ENCODE results near the gene CCDC40. TPM values are rescaled to one million over a fixed set of nuclear protein-coding genes. Genes with fewer than 3 reads are reported as not detected.

The CCDC40 gene
- total and polyA plus RNA-seq, 9 of the 15 experiments (the other 6 are each of a cell fraction or from before 2014, with no cell fraction given) = 0.07 to 0.33 TPM; not detected in 7

GRCh38 chr17:80010283-80010858, 26.1 kb upstream of the CCDC40 start:
- H3K4me1 ChIP-seq (replicated peaks in 1 of 2; ENCODE audit: control insufficient read depth in 2 of 2, insufficient read depth in 2 of 2, low read length in 2 of 2) = peaks cover 0 to 38% of the 10 kb centered on the region in 2 experiments; a peak in 2 of 5 replicates
- no peaks in the 10 kb centered on the region for H3K36me3 ChIP-seq (ENCODE audit: control insufficient read depth, insufficient read depth, low read length)
- H4K20me1 ChIP-seq (replicated peaks; ENCODE audit: control insufficient read depth, insufficient read depth, low read length) = peaks cover 6% of the 10 kb centered on the region
- H2AFZ ChIP-seq (ENCODE audit: low read depth, low read length) = no peak overlapping the region
- no peaks in the 10 kb centered on the region for H3K9me3 ChIP-seq (replicated peaks; ENCODE audit: control insufficient read depth, insufficient read depth, low read depth, low read length)
- in situ Hi-C loops (cut with MboI) (no loop called here), intact Hi-C loops (cut with micrococcal nuclease) (no loop called here)
- H3K9ac ChIP-seq (ENCODE audit: insufficient read depth in 1 of 2, low read depth in 2 of 2, low read length in 2 of 2) = no peak overlapping the region; a peak in 1 of 4 replicates
- ChIA-PET CTCF (ENCODE audit: low intra/inter-chr PET ratio) (no interaction called here), POLR2A (interaction anchor here (0.5 to 0.6 kb wide), 2 partner anchors 136 to 170 kb away, joined by 3 read pairs; no protein-coding TSS in a partner anchor)
- ATAC-seq = no peak
- no peak overlapping the region for H3K4me2 ChIP-seq (ENCODE audit: insufficient read depth, low read length)
- no peaks in the 10 kb centered on the region for H3K9me1 ChIP-seq (ENCODE audit: control insufficient read depth, insufficient read depth, low read length)
- no peak overlapping the region for H3K4me3 ChIP-seq
- no peaks in the 10 kb centered on the region for H3K79me2 ChIP-seq (ENCODE audit: control insufficient read depth, insufficient read depth, low read length)
- no peak for FAIRE-seq
- BruUV-seq (replicated peaks) = no TSS peak
- WGBS (ENCODE audit: insufficient coverage, low coverage, missing lambda C conversion rate) = 6% methylated on average over 31 of the region's 33 CpGs
- no peak overlapping the region for H3K27ac ChIP-seq (ENCODE audit: extremely low read depth, low read depth, low read length)
- no peak for DNase-seq (ENCODE audit: extremely low read depth in 1 of 4, low spot score in 3 of 4)
- TF ChIP-seq PHF20 (IDR thresholded peaks at IDR 0.05; ENCODE audit: partially characterized antibody) (no peak), LARP7 (IDR thresholded peaks at IDR 0.05) (no peak), RBBP5 (IDR thresholded peaks at IDR 0.05; ENCODE audit: borderline replicate concordance, insufficient read depth, low read length, poor library complexity, severe bottlenecking) (no peak), PHB (CRISPR knock-in tag; IDR thresholded peaks at IDR 0.05) (no peak), NELFE (IDR thresholded peaks at IDR 0.05; ENCODE audit: insufficient read depth, insufficient read length) (no peak), ZNF140 (CRISPR knock-in tag; IDR thresholded peaks at IDR 0.05) (no peak), ZNF280A (IDR thresholded peaks at IDR 0.05; ENCODE audit: low read depth, partially characterized antibody) (no peak), TOE1 (IDR thresholded peaks at IDR 0.05; ENCODE audit: borderline replicate concordance) (no peak), TOE1 (CRISPR knock-in tag; IDR thresholded peaks at IDR 0.05; ENCODE audit: borderline replicate concordance, low read depth) (no peak), RFX7 (CRISPR knock-in tag; IDR thresholded peaks at IDR 0.05) (no peak)
- H3K27me3 ChIP-seq (ENCODE audit: control insufficient read depth in 2 of 2, insufficient read depth in 2 of 2, low read length in 2 of 2) = peaks cover 28 to 84% of the 10 kb centered on the region in 2 experiments

Measured in K562 (cell line).